ENCODE data around the gene TSEN2. TPM values are rescaled to one million over a fixed set of nuclear protein-coding genes. Genes with fewer than 3 reads are reported as not detected.
A peak's percentile ranks its signal among the peaks of the same experiment; 100 is the strongest.

The TSEN2 gene
- total RNA-seq, 2 donors from 2014 or later: 16.6 to 18.2 TPM

GRCh38 chr3:12479919-12480427 is 4.3 kb upstream of the TSEN2 start:
- Histone ChIP-seq H3K4me1 (ENCODE audit: control insufficient read depth, insufficient read depth, low read length) (no peaks in the 10 kb centered on the region), H3K27me3 (ENCODE audit: control insufficient read depth, insufficient read depth, low read length, poor library complexity, severe bottlenecking) (peaks cover 8% of the 10 kb centered on the region), H3K9me3 (ENCODE audit: control insufficient read depth, low read length) (no peaks in the 10 kb centered on the region), H3K36me3 (ENCODE audit: control insufficient read depth, insufficient read depth, low read length) (no peaks in the 10 kb centered on the region), H3K9ac (ENCODE audit: extremely low read depth, low read length, poor library complexity, severe bottlenecking) (no peak overlapping the region), H3K27ac (ENCODE audit: low read depth, low read length) (no peak overlapping the region), H3K4me3 (ENCODE audit: low read length) (no peak overlapping the region)
- H3K27ac Mint-ChIP-seq: peak overlapping the region; percentile 87
- H3K9me3 Mint-ChIP-seq: no peaks in the 10 kb centered on the region
- H3K27me3 Mint-ChIP-seq (ENCODE audit: insufficient read depth): peaks cover 6% of the 10 kb centered on the region
- WGBS, 2 experiments (ENCODE audit: insufficient coverage in 1 of 2, insufficient read length in 1 of 2): 20 to 29% methylated on average over 1 to 9 of the region's 9 CpGs
- peak; percentile 87 for TF ChIP-seq CTCF (conservative IDR thresholded peaks at IDR 0.05)
- H3K36me3 Mint-ChIP-seq (ENCODE audit: low read depth): no peaks in the 10 kb centered on the region
- peaks cover 21% of the 10 kb centered on the region for H3K4me1 Mint-ChIP-seq
- peak; percentile 81 for DNase-seq
- no peak overlapping the region for H3K4me3 Mint-ChIP-seq

GRCh38 chr3:12483410-12483809 is 870 bp upstream of the TSEN2 start:
- Mint-ChIP-seq H3K9me3 (no peaks in the 10 kb centered on the region), H3K36me3 (ENCODE audit: low read depth) (no peaks in the 10 kb centered on the region), H3K27ac (peak overlapping the region; percentile 15), H3K27me3 (ENCODE audit: insufficient read depth) (no peaks in the 10 kb centered on the region), H3K4me3 (peak overlapping the region; percentile 85), H3K4me1 (peaks cover 27% of the 10 kb centered on the region)
- Histone ChIP-seq H3K36me3 (ENCODE audit: control insufficient read depth, insufficient read depth, low read length) (peaks cover 5% of the 10 kb centered on the region), H3K9ac (ENCODE audit: extremely low read depth, low read length, poor library complexity, severe bottlenecking) (peak overlapping the region; percentile 76), H3K9me3 (ENCODE audit: control insufficient read depth, low read length) (no peaks in the 10 kb centered on the region), H3K4me1 (ENCODE audit: control insufficient read depth, insufficient read depth, low read length) (no peaks in the 10 kb centered on the region), H3K4me3 (ENCODE audit: low read length) (peak overlapping the region; percentile 91), H3K27me3 (ENCODE audit: control insufficient read depth, insufficient read depth, low read length, poor library complexity, severe bottlenecking) (no peaks in the 10 kb centered on the region), H3K27ac (ENCODE audit: low read depth, low read length) (no peak overlapping the region)
- no peak for DNase-seq
- no peak for TF ChIP-seq CTCF (conservative IDR thresholded peaks at IDR 0.05)
- 100% methylated on average over 1 of the region's 1 CpG; no CpG with 5 or more reads in 1 of the 2 experiments for WGBS, 2 experiments (ENCODE audit: insufficient coverage in 1 of 2, insufficient read length in 1 of 2)

GRCh38 chr3:12483872-12484197 is 445 bp upstream of the TSEN2 start:
- 5 to 11% methylated on average over 10 of the region's 10 CpGs for WGBS, 2 experiments (ENCODE audit: insufficient coverage in 1 of 2, insufficient read length in 1 of 2)
- Mint-ChIP-seq H3K27ac (peak overlapping the region; percentile 84), H3K36me3 (ENCODE audit: low read depth) (no peaks in the 10 kb centered on the region), H3K4me1 (peaks cover 27% of the 10 kb centered on the region), H3K27me3 (ENCODE audit: insufficient read depth) (no peaks in the 10 kb centered on the region), H3K9me3 (no peaks in the 10 kb centered on the region), H3K4me3 (peak overlapping the region; percentile 85)
- TF ChIP-seq CTCF (conservative IDR thresholded peaks at IDR 0.05): no peak
- DNase-seq: no peak
- peaks cover 6% of the 10 kb centered on the region for H3K36me3 ChIP-seq (ENCODE audit: control insufficient read depth, insufficient read depth, low read length)
- H3K9ac ChIP-seq (ENCODE audit: extremely low read depth, low read length, poor library complexity, severe bottlenecking): peak overlapping the region; percentile 76
- peak overlapping the region; percentile 68 for H3K27ac ChIP-seq (ENCODE audit: low read depth, low read length)
- H3K9me3 ChIP-seq (ENCODE audit: control insufficient read depth, low read length): no peaks in the 10 kb centered on the region
- H3K4me3 ChIP-seq (ENCODE audit: low read length): peak overlapping the region; percentile 91
- no peaks in the 10 kb centered on the region for H3K27me3 ChIP-seq (ENCODE audit: control insufficient read depth, insufficient read depth, low read length, poor library complexity, severe bottlenecking)
- H3K4me1 ChIP-seq (ENCODE audit: control insufficient read depth, insufficient read depth, low read length): no peaks in the 10 kb centered on the region
